Measurements from ENCODE around the gene CDK5R2. TPM values are rescaled to one million over a fixed set of nuclear protein-coding genes. Genes with fewer than 3 reads are reported as not detected.
A peak's percentile ranks its signal among the peaks of the same experiment; 100 is the strongest.

CDK5R2 gene
- total and polyA plus RNA-seq, 2 of the 13 experiments (the other 11 are each of a cell fraction or from before 2014, with no cell fraction given), result not detected

GRCh38 chr2:218961229-218961628, 1.8 kb downstream of the CDK5R2 start:
- Histone ChIP-seq H3K4me1 (ENCODE audit: insufficient read depth, low read length) (peaks cover 33% of the 10 kb centered on the region), H3K9me3 (ENCODE audit: low read length) (no peaks in the 10 kb centered on the region), H2AFZ (ENCODE audit: low read length) (no peak overlapping the region), H3K36me3 (replicated peaks in 1 of 2; ENCODE audit: control insufficient read depth in 1 of 2, insufficient read depth in 2 of 2, low read length in 2 of 2) (no peaks in the 10 kb centered on the region), H3K27me3 (ENCODE audit: control insufficient read depth in 1 of 2, insufficient read depth in 2 of 2, low read length in 2 of 2) (peaks cover 11 to 72% of the 10 kb centered on the region in 2 experiments), H3K9ac (ENCODE audit: insufficient read depth, low read depth, low read length) (no peak overlapping the region), H3K27ac (ENCODE audit: extremely low read length, insufficient read depth, low read length) (no peak overlapping the region), H3K79me2 (ENCODE audit: insufficient read depth, low read length) (no peaks in the 10 kb centered on the region), H3K4me2 (ENCODE audit: low read depth, low read length) (peak overlapping the region; percentile 79; the same call in 1 of the 2 replicates), H4K20me1 (ENCODE audit: insufficient read depth, low read length) (peaks cover 17% of the 10 kb centered on the region; the same call in 1 of the 2 replicates), H3K4me3 (replicated peaks in 1 of 3; ENCODE audit: insufficient read depth in 1 of 3, low read depth in 2 of 3, low read length in 3 of 3) (peak overlapping the region in 1 of 3 experiments; percentile 67; a peak in 1 of 6 replicates)
- in situ Hi-C loops (cut with HindIII; ENCODE audit: extremely low pct_ligation_motif_present, low pct_unique_long_range_greater_than_20kb), result no loop called here
- CTCF ChIA-PET (ENCODE audit: low intra/inter-chr PET ratio, low total read pairs), result no interaction called here
- POLR2A ChIA-PET, result no interaction called here
- under 1% methylated on average over 4 of the region's 4 CpGs for WGBS (ENCODE audit: low lambda C conversion rate)
- no peak for TF ChIP-seq CENPX (CRISPR knock-in tag; IDR thresholded peaks at IDR 0.05)
- 0 out of 2 replicates have a peak, but pooled peaks have one; percentile 14 for TF ChIP-seq RAD51 (IDR thresholded peaks at IDR 0.05; ENCODE audit: borderline replicate concordance)
- 0 out of 2 replicates have a peak, but pooled peaks have one; percentile 14 for TF ChIP-seq PLRG1 (conservative IDR thresholded peaks at IDR 0.05)
- TF ChIP-seq ATF7 (IDR thresholded peaks at IDR 0.05), result 0 out of 2 replicates have a peak, but pooled peaks have one; percentile 4
- TF ChIP-seq ATF7 (CRISPR knock-in tag; IDR thresholded peaks at IDR 0.05), result no peak
- TF ChIP-seq TBX3 (IDR thresholded peaks at IDR 0.05; ENCODE audit: borderline replicate concordance), result 0 out of 2 replicates have a peak, but pooled peaks have one; percentile 37
- 0 out of 2 replicates have a peak, but pooled peaks have one; percentile 12 for TF ChIP-seq NBN (conservative IDR thresholded peaks at IDR 0.05)
- peak; percentile 75 for TF ChIP-seq ZNF282 (IDR thresholded peaks at IDR 0.05; ENCODE audit: partially characterized antibody)
- TF ChIP-seq PHB2 (IDR thresholded peaks at IDR 0.05; ENCODE audit: partially characterized antibody), result peak; percentile 95
- TF ChIP-seq BCL6 (CRISPR knock-in tag; IDR thresholded peaks at IDR 0.05), result no peak
- DNase-seq (ENCODE audit: low spot score), result no peak
- ATAC-seq, result no peak
- intact Hi-C loops (cut with micrococcal nuclease; ENCODE audit: unreplicated experiment), result no loop called here
- no peak for FAIRE-seq
- BruUV-seq (replicated peaks), result no TSS peak
